ENCODE results near the gene FRMD5.
A peak's percentile ranks its signal among the peaks of the same experiment; 100 is the strongest.

Gene FRMD5

DNA sequence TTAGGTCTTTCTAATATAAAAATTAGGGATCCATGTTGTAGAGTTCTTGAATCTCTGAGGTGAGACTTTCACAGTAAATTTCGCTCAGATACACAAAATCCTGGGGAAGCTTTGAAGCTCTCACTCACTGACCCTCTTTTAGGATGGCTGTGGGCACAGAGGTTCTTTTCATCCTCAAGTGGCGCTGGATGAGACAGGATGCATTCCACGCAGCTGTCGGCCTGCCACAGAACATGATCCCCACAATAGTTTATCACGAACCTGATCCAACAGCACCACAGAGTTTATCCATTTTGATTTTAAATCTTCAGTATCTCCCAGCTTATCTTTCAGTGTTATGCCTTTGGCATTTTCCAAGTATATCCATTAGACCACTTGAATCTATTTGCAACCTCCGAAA lies 276.4 kb downstream of the FRMD5 start:
- H3K4me3 Mint-ChIP-seq, result no peak overlapping the region
- H3K27ac Mint-ChIP-seq, result no peak overlapping the region
- DNase-seq (no peak), ATAC-seq (no peak)
- no peaks in the 10 kb centered on the region for H3K4me1 Mint-ChIP-seq
- peaks cover 7% of the 10 kb centered on the region for H3K27me3 Mint-ChIP-seq
- H3K36me3 Mint-ChIP-seq (ENCODE audit: low read depth), result no peaks in the 10 kb centered on the region
- no peaks in the 10 kb centered on the region for H3K9me3 Mint-ChIP-seq

DNA sequence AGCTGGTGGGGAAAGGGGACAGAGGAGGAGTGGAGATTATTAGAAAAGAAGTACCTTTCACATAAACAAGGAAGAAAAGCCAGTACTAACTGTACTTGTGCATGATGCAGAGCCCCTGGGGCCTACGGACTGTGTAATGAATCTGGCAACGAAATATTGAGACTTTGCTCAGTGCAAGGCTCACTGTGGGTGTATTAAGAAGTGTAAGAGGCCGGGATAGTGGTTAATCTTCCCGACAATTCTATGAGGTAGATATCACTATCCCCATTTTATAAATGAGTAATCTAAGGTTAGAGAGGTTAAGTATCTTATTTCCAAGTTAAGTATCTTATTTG lies 278.8 kb downstream of the FRMD5 start:
- DNase-seq (no peak), ATAC-seq (no peak)
- no peak overlapping the region for H3K4me3 Mint-ChIP-seq
- no peaks in the 10 kb centered on the region for H3K9me3 Mint-ChIP-seq
- no peaks in the 10 kb centered on the region for H3K36me3 Mint-ChIP-seq (ENCODE audit: low read depth)
- H3K27me3 Mint-ChIP-seq, result peaks cover 5% of the 10 kb centered on the region
- no peak overlapping the region for H3K27ac Mint-ChIP-seq
- H3K4me1 Mint-ChIP-seq, result peaks cover 9% of the 10 kb centered on the region

DNA sequence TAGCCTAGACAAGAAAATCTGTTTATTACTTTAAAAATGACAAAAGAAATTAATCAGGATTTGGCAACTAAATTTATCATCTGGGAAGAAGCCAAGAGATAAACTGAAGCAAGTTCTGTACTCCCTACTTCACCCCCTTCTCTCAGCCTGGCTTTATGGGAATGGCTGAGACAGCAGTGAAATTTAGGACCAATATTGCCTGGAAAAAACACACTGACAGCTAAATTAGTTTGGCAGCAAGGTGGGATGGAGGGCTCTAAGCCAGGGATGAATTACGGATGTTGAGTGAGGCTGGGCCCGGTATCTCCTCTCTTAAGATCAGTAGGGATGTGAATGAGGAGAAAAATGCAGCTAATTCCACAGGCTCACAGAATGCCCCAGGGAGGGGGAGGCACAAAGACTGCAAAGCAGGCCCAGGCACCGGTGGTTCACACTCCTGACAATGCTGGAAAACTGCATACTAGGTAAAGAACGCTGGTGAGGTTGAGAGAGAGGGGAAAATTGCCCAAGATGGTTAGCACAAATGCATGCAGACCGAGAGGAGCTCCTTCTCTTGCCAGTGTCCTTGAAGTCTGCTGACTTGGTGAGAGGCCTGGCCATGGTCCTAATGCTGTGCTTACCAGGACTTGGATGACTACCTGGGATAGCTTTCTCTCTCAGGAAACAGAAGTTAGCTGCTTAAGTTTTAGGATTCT lies 279.3 kb downstream of the FRMD5 start:
- Mint-ChIP-seq H3K27ac (no peak overlapping the region), H3K27me3 (peaks cover 5% of the 10 kb centered on the region), H3K9me3 (no peaks in the 10 kb centered on the region), H3K4me3 (no peak overlapping the region), H3K36me3 (ENCODE audit: low read depth) (no peaks in the 10 kb centered on the region), H3K4me1 (peaks cover 9% of the 10 kb centered on the region)
- DNase-seq (no peak), ATAC-seq (no peak)

DNA sequence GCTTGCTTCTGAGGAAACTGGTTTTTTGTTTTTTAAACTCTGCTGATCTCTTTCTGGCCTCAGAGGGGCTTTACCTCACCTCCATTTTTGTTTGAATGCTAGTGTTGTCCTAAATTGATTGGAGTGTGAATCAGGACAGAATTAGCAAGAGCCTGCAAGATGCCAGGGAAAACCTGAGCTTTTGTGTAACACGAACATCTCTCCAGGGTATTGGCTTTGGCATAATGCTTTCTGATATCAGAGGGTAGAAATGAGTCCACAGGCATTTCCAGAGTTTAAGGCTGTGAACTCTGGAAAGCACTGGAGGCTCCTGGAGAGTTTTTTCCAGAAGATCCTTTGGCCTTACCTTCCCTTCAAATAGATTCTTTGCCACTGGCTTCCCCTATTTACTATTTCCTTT lies 281.1 kb downstream of the FRMD5 start:
- H3K27ac Mint-ChIP-seq, result no peak overlapping the region
- no peak for ATAC-seq
- no peaks in the 10 kb centered on the region for H3K36me3 Mint-ChIP-seq (ENCODE audit: low read depth)
- no peaks in the 10 kb centered on the region for H3K9me3 Mint-ChIP-seq
- peaks cover 3% of the 10 kb centered on the region for H3K27me3 Mint-ChIP-seq
- peaks cover 9% of the 10 kb centered on the region for H3K4me1 Mint-ChIP-seq
- no peak for DNase-seq
- H3K4me3 Mint-ChIP-seq, result no peak overlapping the region

DNA sequence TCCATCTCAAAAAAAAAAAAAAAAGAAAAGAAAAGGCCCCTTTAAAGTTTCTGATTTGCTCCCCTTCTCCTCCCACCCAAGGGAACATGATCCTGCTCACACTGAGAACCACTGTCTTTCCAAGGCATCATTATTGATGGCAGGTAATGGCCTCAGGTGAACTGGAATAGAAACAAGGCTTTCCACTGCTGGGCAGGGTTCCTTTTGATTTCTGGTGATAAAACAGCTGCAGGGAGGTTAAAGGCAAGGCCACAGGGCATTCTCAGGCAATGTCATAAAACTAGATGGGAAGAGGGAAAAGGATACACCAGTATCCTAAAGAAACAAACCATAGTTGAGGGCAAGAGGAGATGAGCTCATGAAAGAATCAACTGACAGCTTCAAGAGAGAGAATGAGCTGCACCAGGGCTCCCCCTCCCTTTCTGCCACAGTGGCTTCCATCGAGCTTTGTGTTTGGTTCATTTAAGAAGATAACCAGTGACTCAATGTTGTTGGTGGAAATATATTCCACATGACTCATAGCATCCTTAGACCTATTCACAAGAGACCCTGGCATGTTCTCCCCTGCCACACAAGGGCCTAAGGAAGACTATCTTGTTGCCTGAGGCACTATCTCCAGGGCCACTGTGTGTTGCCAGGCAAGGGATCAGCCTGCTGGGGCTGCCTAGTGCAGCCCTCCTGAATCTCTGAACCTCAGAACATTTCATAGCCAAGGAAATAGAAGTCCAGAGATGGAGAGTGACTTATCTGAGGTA lies 281.9 kb downstream of the FRMD5 start:
- no peak overlapping the region for H3K27ac Mint-ChIP-seq
- no peak for DNase-seq
- no peak overlapping the region for H3K4me3 Mint-ChIP-seq
- ATAC-seq, result peak; percentile 87
- H3K36me3 Mint-ChIP-seq (ENCODE audit: low read depth), result no peaks in the 10 kb centered on the region
- no peaks in the 10 kb centered on the region for H3K9me3 Mint-ChIP-seq
- H3K4me1 Mint-ChIP-seq, result peaks cover 9% of the 10 kb centered on the region
- H3K27me3 Mint-ChIP-seq, result no peaks in the 10 kb centered on the region

DNA sequence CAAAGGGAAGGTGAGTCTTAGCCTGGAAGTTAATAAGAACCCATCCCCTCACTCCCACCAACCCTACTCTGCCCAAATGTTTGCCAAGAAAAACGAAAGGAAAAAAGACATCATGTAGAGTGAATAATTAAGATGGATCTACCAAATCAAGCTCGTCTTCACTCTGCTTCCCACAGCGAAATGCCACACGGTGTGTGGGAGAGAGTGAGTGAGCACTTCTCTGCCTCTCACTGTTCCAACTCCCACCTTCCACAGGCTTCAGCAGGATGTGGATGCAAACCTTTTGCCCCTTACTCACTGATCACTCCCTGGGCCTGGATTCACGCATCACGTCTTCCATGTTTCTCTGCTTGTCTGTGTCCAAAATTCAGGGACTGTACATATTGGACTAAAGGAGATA lies 282.9 kb downstream of the FRMD5 start:
- Mint-ChIP-seq H3K4me1 (peaks cover 9% of the 10 kb centered on the region), H3K27ac (no peak overlapping the region), H3K9me3 (no peaks in the 10 kb centered on the region), H3K27me3 (no peaks in the 10 kb centered on the region), H3K36me3 (ENCODE audit: low read depth) (no peaks in the 10 kb centered on the region), H3K4me3 (no peak overlapping the region)
- ATAC-seq (no peak), DNase-seq (no peak)

DNA sequence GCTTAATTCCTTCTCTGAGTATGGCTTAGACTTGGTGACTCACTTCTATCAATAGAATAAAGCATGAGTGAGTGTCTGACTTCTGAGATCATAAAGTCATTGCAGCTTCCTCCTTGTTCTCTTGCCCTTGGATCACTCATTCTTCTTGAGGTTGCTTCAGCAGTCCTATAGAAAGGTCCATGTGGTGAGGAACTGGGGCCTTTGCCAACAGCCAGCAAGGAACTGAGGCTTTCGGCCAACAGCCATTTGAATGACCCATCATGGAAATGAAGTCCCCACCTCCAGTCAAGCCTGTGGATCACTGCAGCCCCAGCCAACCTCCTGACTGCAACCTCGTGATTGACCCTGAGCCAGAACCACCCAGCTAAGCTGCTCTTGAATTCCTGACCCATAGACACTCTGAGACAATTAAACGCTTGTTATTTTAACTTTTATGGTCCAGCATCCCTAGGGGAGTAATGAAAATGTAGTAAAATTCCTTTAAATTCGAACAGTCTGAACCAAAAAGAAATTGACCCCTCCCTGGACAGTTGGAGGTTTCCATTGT lies 283.8 kb downstream of the FRMD5 start:
- DNase-seq (no peak), ATAC-seq (no peak)
- H3K4me3 Mint-ChIP-seq, result no peak overlapping the region
- no peaks in the 10 kb centered on the region for H3K36me3 Mint-ChIP-seq (ENCODE audit: low read depth)
- H3K4me1 Mint-ChIP-seq, result peaks cover 9% of the 10 kb centered on the region
- H3K27ac Mint-ChIP-seq, result peak overlapping the region; percentile 13
- H3K9me3 Mint-ChIP-seq, result no peaks in the 10 kb centered on the region
- H3K27me3 Mint-ChIP-seq, result no peaks in the 10 kb centered on the region

DNA sequence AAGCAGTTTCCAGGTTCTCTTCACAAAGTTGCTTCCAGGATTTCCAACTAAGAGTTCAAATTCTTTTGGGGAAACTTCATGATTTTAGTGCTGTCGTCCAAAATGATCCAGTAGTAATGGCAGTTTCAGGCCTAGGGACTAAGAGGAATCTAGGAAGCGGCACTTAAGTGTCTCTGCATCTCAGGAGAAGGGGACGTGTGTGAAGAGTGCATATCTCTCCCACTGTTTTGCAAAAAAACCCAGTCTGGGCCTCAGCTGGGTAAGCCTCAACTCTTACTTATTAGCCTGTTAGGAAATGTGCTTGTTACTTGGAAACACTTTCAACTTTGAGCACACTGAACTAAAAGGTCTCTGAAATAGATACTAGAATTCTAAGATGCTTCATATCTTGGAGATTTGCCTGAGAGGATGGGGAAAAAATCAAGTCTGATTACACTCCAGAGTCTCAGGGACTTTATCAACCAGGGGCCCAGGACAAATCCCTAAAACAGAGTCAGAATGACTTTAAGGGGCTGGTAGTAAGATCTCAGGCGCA lies 286.5 kb downstream of the FRMD5 start:
- H3K27me3 Mint-ChIP-seq, result no peaks in the 10 kb centered on the region

DNA sequence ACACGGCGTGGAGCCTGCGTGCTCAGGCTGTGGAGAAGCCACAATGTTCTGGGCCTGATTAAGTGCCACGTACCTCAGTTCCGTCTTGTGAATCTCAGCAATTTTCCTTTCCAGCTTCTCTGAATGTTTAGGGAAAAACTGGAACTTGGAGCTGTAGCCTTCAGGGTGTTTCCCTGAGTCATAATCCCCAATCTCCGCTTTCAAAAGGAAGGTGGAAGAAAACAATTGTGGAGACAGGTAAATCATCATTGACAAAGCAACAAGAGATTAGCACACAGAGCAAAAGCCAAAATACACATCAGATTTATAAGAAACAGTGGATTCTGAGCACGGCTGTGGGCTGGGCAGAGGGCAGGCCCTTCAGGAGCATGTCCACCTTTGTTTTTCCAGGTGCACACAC lies 289.3 kb downstream of the FRMD5 start:
- DNase-seq (no peak), ATAC-seq (no peak)
- Mint-ChIP-seq H3K36me3 (ENCODE audit: low read depth) (no peaks in the 10 kb centered on the region), H3K27me3 (no peaks in the 10 kb centered on the region), H3K27ac (no peak overlapping the region), H3K9me3 (no peaks in the 10 kb centered on the region), H3K4me1 (peaks cover 3% of the 10 kb centered on the region), H3K4me3 (no peak overlapping the region)

More for the DNA sequence above, 286.5 kb downstream of the FRMD5 start:
- no peak overlapping the region for H3K4me3 Mint-ChIP-seq
- no peaks in the 10 kb centered on the region for H3K36me3 Mint-ChIP-seq (ENCODE audit: low read depth)
- no peak overlapping the region for H3K27ac Mint-ChIP-seq
- peaks cover 11% of the 10 kb centered on the region for H3K4me1 Mint-ChIP-seq
- DNase-seq, result no peak
- H3K9me3 Mint-ChIP-seq, result no peaks in the 10 kb centered on the region
- no peak for ATAC-seq

DNA sequence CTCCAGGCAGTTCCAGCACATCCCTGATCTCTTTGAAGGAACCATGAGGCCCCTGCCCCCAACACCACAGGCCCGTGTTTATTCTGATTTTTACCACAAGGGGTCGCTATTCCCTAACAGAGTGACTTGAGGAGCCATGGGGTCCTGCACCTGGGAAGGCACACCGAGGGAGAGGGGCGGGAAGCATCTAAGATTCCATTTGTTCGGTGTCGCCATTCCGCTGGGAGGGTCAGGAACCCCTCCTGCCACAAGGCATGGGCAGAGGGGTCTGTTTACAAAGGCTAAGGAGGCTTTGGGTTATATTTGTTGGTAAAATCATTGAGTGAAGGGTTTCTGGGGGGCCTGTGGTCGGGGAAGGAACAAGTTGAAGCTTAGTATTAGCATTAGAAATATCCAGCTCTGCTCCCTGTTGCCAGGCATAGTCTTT lies 291.2 kb downstream of the FRMD5 start:
- no peaks in the 10 kb centered on the region for H3K9me3 Mint-ChIP-seq
- peak; percentile 65 for DNase-seq
- H3K4me3 Mint-ChIP-seq, result no peak overlapping the region
- no peaks in the 10 kb centered on the region for H3K36me3 Mint-ChIP-seq (ENCODE audit: low read depth)
- peaks cover 3% of the 10 kb centered on the region for H3K4me1 Mint-ChIP-seq
- no peaks in the 10 kb centered on the region for H3K27me3 Mint-ChIP-seq
- H3K27ac Mint-ChIP-seq, result no peak overlapping the region
- ATAC-seq, result peak; percentile 70

DNA sequence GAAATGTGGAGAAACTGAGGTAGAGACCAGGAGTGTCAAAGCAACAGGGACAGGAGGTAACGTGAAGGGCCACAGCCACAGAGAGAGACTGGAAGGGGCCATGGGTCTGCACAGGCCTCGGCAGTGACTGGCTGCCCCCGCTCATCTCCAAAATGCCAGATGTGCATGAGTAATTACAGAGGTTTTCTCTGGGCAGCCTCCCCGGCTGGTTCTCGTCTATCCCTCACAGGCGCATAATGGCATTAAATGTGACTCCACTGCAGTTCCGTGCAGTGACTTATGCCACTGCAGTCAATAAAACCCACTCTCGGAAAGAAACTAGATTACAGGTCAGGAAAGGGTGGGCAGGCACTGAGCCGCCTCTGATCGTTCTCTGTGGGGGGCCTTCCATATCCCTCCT lies 293.6 kb downstream of the FRMD5 start:
- no peak overlapping the region for H3K4me3 Mint-ChIP-seq
- DNase-seq (no peak), ATAC-seq (no peak)
- H3K9me3 Mint-ChIP-seq, result no peaks in the 10 kb centered on the region
- no peaks in the 10 kb centered on the region for H3K36me3 Mint-ChIP-seq (ENCODE audit: low read depth)
- no peaks in the 10 kb centered on the region for H3K27me3 Mint-ChIP-seq
- H3K27ac Mint-ChIP-seq, result no peak overlapping the region
- peaks cover 3% of the 10 kb centered on the region for H3K4me1 Mint-ChIP-seq

DNA sequence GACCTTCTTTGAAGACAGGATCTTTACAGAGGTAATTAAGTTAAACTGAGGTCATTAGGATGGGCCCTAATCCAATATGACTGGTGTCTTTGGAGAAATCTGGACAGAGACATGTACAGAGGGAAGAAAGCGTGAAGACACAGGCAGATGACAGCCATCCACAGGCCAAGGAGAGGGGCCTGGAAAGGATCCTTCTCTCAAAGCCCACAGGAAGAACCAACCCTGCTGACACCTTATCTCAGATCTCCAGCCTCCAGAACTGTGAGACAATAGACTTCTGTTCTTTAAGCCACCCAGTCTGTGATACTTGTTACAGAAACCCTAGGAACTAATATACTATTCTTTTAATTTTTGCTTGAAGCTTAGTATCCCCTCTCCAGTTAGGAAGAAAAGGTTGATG lies 294.1 kb downstream of the FRMD5 start:
- no peaks in the 10 kb centered on the region for H3K9me3 Mint-ChIP-seq
- H3K36me3 Mint-ChIP-seq (ENCODE audit: low read depth), result no peaks in the 10 kb centered on the region
- no peaks in the 10 kb centered on the region for H3K27me3 Mint-ChIP-seq
- H3K4me3 Mint-ChIP-seq, result no peak overlapping the region
- ATAC-seq (no peak), DNase-seq (no peak)
- H3K27ac Mint-ChIP-seq, result no peak overlapping the region
- H3K4me1 Mint-ChIP-seq, result peaks cover 3% of the 10 kb centered on the region

DNA sequence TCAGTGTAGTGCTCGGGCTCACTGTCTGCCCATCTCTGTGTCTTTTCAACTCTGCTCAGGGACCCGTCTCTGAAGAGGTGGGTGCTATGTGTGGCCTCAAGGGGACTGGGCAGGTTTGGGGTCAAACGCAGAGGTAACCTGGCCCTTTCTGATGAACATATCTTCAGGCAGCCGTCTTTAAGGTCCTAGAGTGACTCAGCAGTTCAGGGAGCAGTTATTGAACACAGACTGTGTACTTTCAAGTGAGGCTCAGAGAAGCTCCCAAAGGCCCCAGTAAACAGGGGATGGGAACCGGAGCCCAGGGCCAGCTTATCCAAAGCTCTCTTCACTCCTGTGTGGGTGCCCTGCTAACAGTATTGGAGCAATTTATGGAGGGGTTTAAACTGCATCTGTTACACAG lies 295.1 kb downstream of the FRMD5 start:
- ATAC-seq, result no peak
- Mint-ChIP-seq H3K36me3 (ENCODE audit: low read depth) (no peaks in the 10 kb centered on the region), H3K4me3 (no peak overlapping the region), H3K9me3 (no peaks in the 10 kb centered on the region), H3K4me1 (peaks cover 3% of the 10 kb centered on the region), H3K27ac (no peak overlapping the region), H3K27me3 (no peaks in the 10 kb centered on the region)
- DNase-seq, result no peak

DNA sequence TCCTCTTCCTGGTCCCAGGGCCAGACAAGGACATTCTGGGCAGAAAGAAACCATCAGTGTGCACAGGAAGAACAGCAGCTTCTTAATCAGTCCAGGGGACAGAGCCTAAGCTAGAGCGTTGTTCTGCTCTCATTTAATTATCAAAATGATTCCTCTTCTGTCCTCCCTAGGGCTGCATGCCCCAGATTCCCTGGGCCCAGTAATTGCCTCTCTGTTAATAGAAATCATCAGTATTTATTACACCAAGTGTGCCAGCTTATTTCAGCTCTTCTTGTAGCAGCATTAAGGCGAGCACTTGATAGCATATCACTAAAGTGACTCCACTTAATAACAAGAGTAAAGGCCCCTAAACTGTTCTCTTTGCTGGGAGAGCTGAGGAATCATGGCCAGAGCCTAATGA lies 296.2 kb downstream of the FRMD5 start:
- DNase-seq, result no peak
- H3K4me3 Mint-ChIP-seq, result no peak overlapping the region
- ATAC-seq, result no peak
- H3K27ac Mint-ChIP-seq, result no peak overlapping the region
- no peaks in the 10 kb centered on the region for H3K9me3 Mint-ChIP-seq
- peaks cover 2% of the 10 kb centered on the region for H3K4me1 Mint-ChIP-seq
- no peaks in the 10 kb centered on the region for H3K27me3 Mint-ChIP-seq
- H3K36me3 Mint-ChIP-seq (ENCODE audit: low read depth), result no peaks in the 10 kb centered on the region

DNA sequence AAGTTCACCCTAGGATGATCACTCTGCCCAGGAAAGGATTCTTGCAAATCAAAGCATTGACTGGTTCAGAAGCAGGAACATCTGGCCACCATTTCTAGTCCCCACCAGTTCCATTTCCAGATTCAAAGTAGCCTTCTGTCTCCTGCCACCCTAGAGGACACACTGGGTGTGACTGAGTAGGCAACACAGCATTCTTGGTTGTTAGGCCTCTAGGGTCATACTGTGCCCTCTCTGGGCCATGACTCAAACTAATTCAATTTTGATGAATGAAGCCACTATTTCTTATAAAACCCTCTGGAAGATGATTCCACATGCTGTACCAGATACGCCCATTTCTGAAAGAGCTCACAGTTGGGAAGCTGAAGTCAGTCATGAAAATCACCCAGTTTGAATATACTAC lies 298.5 kb downstream of the FRMD5 start:
- H3K36me3 Mint-ChIP-seq (ENCODE audit: low read depth), result no peaks in the 10 kb centered on the region
- H3K4me1 Mint-ChIP-seq, result no peaks in the 10 kb centered on the region
- ATAC-seq (no peak), DNase-seq (no peak)
- H3K27ac Mint-ChIP-seq, result no peak overlapping the region
- H3K9me3 Mint-ChIP-seq, result no peaks in the 10 kb centered on the region
- H3K27me3 Mint-ChIP-seq, result no peaks in the 10 kb centered on the region
- no peak overlapping the region for H3K4me3 Mint-ChIP-seq

All from activated naive CD8-positive, alpha-beta T cell treated with anti-CD3 and anti-CD28 coated beads, Interleukin-2, amount 50 U/mL, for 24 hours (primary cell).